GM21786 (cell line): ENCODE measurements around the gene SPATA19.

Experiments
- ATAC-seq: cut with Tn5 transposase; IDR thresholded peaks from one replicate; pipeline ENCODE4 v1.9.1; 2021; ENCODE audit not compliant: unreplicated experiment

Gene SPATA19

GRCh38 chr11:133819114-133819513 lies 26.2 kb downstream of the SPATA19 start:
- no peak for ATAC-seq

DNA sequence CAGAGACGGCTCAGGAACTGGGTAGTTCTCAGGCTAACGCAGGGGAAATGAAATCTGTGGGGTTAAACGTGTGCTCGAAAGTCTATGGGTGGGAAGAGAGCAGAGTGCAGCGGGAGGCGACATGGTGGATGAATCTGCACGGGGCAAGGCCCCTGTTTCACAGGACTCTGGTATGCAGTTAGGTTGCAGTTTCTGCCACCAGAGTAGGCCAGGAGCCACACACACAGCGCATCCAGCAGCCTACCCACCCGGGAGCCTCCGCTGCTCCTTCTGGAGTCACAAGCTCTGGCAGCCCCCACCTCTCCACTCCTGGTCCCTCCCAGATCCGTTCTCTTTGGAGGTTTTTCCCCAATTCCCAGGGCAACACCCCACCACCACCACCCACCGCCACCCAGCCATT lies 27.0 kb downstream of the SPATA19 start:
- no peak for ATAC-seq

GRCh38 chr11:133817449-133817848 lies 27.9 kb downstream of the SPATA19 start:
- no peak for ATAC-seq

- ATAC-seq = no peak
These were observed 29.0 kb downstream of the SPATA19 start for GRCh38 chr11:133816146-133816870.

GRCh38 chr11:133815636-133816035 lies 29.7 kb downstream of the SPATA19 start:
- ATAC-seq = no peak

GRCh38 chr11:133814588-133815100 lies 30.7 kb downstream of the SPATA19 start:
- no peak for ATAC-seq

- no peak for ATAC-seq
These were observed 33.2 kb downstream of the SPATA19 start for GRCh38 chr11:133811850-133812685.

GRCh38 chr11:133810766-133811165 lies 34.5 kb downstream of the SPATA19 start:
- no peak for ATAC-seq

- ATAC-seq = no peak
These were observed 35.5 kb downstream of the SPATA19 start for GRCh38 chr11:133809569-133810491.

GRCh38 chr11:133808393-133809140 lies 36.7 kb downstream of the SPATA19 start:
- no peak for ATAC-seq

GRCh38 chr11:133803026-133803425 lies 42.3 kb downstream of the SPATA19 start:
- ATAC-seq = no peak

DNA sequence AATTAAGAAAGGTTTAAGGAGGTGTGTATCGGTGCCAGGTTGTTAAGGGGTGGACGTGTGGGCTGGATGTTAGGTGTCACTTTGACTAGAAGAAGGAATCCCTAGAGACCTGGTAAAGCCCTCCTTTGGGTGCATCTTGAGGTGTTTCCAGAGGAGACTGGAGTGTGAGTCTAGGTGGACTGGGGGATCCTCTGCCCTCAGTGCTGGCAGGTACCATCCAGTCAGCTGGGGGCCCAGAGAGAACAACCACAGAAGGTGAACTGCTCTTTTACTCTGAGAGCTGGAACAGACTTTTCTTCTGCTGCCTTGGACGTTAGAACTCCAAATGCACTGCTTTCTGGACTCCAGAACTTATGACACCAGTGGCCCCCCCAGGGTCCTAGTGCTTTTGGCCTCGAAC lies 44.0 kb downstream of the SPATA19 start:
- no peak for ATAC-seq

DNA sequence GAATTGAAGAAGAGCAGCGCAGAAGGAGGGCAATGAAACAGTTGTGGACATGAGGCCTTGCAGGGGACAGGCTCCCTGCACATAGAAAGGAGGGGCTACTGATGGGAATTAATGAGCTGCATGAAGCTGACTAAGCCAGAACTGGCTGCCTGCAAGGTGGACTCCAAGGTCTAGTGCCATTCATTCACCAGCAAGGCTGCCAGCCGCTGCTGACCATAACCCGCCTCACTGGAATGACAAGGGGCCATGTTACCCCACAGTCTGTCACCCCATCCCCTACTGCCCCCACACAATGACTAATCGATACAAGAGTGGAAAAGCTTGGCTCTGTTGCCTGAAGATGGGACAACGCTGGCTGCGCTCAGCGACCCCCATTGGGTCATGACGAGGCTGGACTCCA lies 44.6 kb downstream of the SPATA19 start:
- ATAC-seq = no peak

DNA sequence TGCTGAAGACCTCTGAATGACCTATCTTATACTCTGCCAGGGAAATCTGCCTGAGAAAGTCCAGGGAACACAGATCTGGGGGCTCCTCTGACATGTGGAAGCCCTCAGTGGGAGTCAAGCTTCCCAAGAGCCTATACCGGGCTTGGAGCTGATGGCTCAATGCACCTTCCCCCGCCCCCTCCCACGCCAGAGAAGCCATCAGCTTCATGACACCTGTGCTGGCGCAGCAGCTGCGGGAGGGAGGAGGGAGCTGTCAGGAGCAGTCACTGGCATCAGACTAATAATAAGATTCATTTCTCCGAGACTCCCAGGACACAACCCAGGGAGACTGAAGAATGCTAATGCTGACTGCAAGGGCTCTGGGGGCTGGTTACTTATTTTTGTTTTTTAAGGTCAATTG lies 47.8 kb downstream of the SPATA19 start:
- no peak for ATAC-seq

- ATAC-seq = no peak
These were observed 49.1 kb downstream of the SPATA19 start for GRCh38 chr11:133796043-133796795.

DNA sequence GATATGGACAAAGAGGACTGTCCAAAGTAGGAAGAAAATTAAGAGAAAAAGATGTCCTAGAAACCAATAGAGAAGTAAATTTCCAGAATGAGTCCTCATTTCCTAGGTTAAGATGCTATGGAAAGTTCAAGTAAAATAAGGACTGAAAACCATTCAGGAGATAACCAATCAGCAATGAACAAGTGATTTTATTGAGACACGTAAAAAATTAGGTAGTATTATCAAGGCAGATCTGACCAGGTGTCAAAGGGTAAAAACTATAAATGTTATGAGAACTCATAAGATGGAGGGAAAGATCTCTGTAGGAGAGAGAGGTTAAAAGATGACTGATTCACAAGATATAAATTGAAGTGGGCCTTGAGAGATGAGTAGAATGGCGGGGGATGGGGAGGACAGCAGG lies 50.2 kb downstream of the SPATA19 start:
- no peak for ATAC-seq

GRCh38 chr11:133794205-133794604 lies 51.1 kb downstream of the SPATA19 start:
- no peak for ATAC-seq

DNA sequence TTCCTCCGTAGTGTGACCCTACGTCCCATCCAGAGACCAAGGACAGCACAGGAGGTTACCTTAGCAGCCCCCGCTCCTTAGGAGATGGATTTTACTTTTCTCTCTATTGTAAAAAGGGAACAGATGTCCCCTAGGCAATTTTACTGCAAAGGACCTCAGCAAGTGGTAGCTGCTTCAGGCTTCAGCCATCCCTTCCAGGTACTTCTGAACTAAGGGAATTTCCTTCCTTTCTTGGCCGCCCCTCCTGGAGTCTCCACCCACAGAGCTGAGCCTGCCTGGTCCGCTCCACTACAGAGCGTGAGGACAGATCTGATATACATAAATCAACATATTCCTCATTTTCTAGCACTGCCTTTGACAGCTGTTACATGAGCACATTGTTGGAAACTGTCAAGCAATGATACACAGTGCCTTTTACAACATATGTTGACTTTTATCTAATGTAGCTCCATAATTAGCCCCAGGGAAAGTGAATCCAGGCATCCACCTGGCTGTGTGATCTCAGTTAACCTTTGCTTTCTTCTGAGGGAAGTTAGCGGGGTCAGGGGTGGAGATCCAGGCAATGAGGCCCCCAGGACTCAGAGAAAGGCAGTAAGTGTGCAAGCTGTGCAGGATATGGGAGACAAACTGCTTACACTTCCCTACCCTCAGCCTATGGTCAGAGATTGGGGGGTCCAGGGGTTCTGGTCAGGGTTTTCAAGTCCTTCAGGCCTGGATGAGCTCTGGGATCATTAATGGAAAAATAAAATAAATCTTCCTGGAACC lies 51.9 kb downstream of the SPATA19 start:
- ATAC-seq = no peak

- no peak for ATAC-seq
These were observed 54.3 kb downstream of the SPATA19 start for GRCh38 chr11:133790995-133791394.
